ENCODE measurements around the gene SPEM2.

The SPEM2 gene

GRCh38 chr17:7425316-7425715 is at the start of gene SPEM2:
SPEM2 (plus strand) TSS chr17:7425616; CDS start chr17:7425689, 73 bp downstream.
- DNase-seq, result no peak

- no peak for DNase-seq
These were observed 46.3 kb upstream of the SPEM2 start for GRCh38 chr17:7379134-7379533.

GRCh38 chr17:7380321-7380720 is 45.1 kb upstream of the SPEM2 start:
- no peak for DNase-seq

GRCh38 chr17:7380855-7381683 is 44.3 kb upstream of the SPEM2 start, which contains the start of gene TNK1:
TNK1 (plus strand) TSS chr17:7381089; CDS start chr17:7382927, 1,838 bp downstream.
- DNase-seq, result no peak

- DNase-seq, result no peak
These were observed 42.5 kb upstream of the SPEM2 start for GRCh38 chr17:7382901-7383300.

- no peak for DNase-seq
These were observed 42.1 kb upstream of the SPEM2 start for GRCh38 chr17:7383371-7383741.

GRCh38 chr17:7383742-7384488 is 41.5 kb upstream of the SPEM2 start:
- DNase-seq, result no peak

GRCh38 chr17:7384489-7385081 is 40.8 kb upstream of the SPEM2 start:
- no peak for DNase-seq

GRCh38 chr17:7388856-7389255 is 36.6 kb upstream of the SPEM2 start:
- DNase-seq, result no peak

GRCh38 chr17:7389924-7390910 is 35.2 kb upstream of the SPEM2 start:
- DNase-seq, result no peak

GRCh38 chr17:7391307-7391706 is 34.1 kb upstream of the SPEM2 start:
- no peak for DNase-seq

- no peak for DNase-seq
These were observed 32.5 kb upstream of the SPEM2 start for GRCh38 chr17:7392696-7393612.

GRCh38 chr17:7393613-7394451 is 31.6 kb upstream of the SPEM2 start:
- DNase-seq, result peak in 1 of 2 donors; percentile 66

- peak; percentile 45 to 93 for DNase-seq
These were observed 30.8 kb upstream of the SPEM2 start, which contains the start of gene PLSCR3 for GRCh38 chr17:7394452-7395191. PLSCR3 (minus strand) TSS chr17:7394525; CDS start chr17:7394110, 415 bp downstream.

- no peak for DNase-seq
These were observed 29.3 kb upstream of the SPEM2 start for GRCh38 chr17:7396147-7396546.

GRCh38 chr17:7398612-7399011 is 26.8 kb upstream of the SPEM2 start:
- no peak for DNase-seq

GRCh38 chr17:7403043-7403726 is 22.2 kb upstream of the SPEM2 start:
- peak in 1 of 2 donors; percentile 34 for DNase-seq

- no peak for DNase-seq
These were observed 21.8 kb upstream of the SPEM2 start for GRCh38 chr17:7403727-7403976.
